Neural cell (in vitro differentiated cells): Measurements from ENCODE around the gene C11orf24. TPM values are rescaled to one million over a fixed set of nuclear protein-coding genes. Genes with fewer than 3 reads are reported as not detected.

Experiments used
- H2AFZ ChIP-seq: fragments of 200-600, 300-800 bp; sonication (generic), shearing (Covaris generic); 2 replicates; pipeline ENCODE4 v1.6.0; 2014; ENCODE audit warnings: low read depth, mild to moderate bottlenecking, antibody characterized with exemption, low read length, moderate library complexity
- H3F3A ChIP-seq: fragments of 200-600 bp; shearing (Covaris generic); 2 replicates; pipeline ENCODE4 v1.6.1; 2016; ENCODE audit warnings: mild to moderate bottlenecking, moderate library complexity, mixed read lengths, antibody characterized with exemption, low read length; ENCODE audit not compliant: insufficient read depth, poor library complexity, severe bottlenecking
- H3K27ac ChIP-seq: fragments of 200-600, 300-800 bp; sonication (generic), shearing (Covaris generic); 2 replicates; pipeline ENCODE4 v1.5.1; 2014; ENCODE audit warnings: mild to moderate bottlenecking, low read length, moderate library complexity
- H3K27me3 ChIP-seq: fragments of 300-800, 200-600 bp; sonication (generic), shearing (Covaris generic); 2 replicates; pipeline ENCODE4 v1.6.0; 2014; ENCODE audit warnings: mild to moderate bottlenecking, low read depth, low read length, moderate library complexity; ENCODE audit not compliant: insufficient read depth
- H3K36me3 ChIP-seq: fragments of 300-800, 200-600 bp; sonication (generic), shearing (Covaris generic); 2 replicates; pipeline ENCODE4 v1.5.1; 2014; ENCODE audit warnings: mild to moderate bottlenecking, antibody characterized with exemption, low read length, moderate library complexity; ENCODE audit not compliant: insufficient read depth
- H3K4me2 ChIP-seq: fragments of 300-800, 200-600 bp; sonication (generic), shearing (Covaris generic); 2 replicates; pipeline ENCODE4 v1.6.0; 2014; ENCODE audit warnings: mild to moderate bottlenecking, low read length
- H3K4me3 ChIP-seq: fragments of 300-800, 200-600 bp; sonication (generic), shearing (Covaris generic); 2 replicates; pipeline ENCODE4 v1.5.1; 2014; ENCODE audit warnings: mild to moderate bottlenecking, low read length, moderate library complexity
- H3K79me2 ChIP-seq: fragments of 200-600 bp; shearing (Covaris generic); replicated peaks from 2 replicates; pipeline ENCODE4 v1.6.0; 2014; ENCODE audit warnings: mild to moderate bottlenecking, low read length, moderate library complexity; ENCODE audit not compliant: insufficient read depth
- H3K9ac ChIP-seq: fragments of 300-800, 200-600 bp; sonication (generic), shearing (Covaris generic); 2 replicates; pipeline ENCODE4 v1.6.1; 2016; ENCODE audit warnings: mild to moderate bottlenecking, low read length, mixed read lengths
- H3K9me2 ChIP-seq: fragments of 200-600 bp; shearing (Covaris generic); 2 replicates; pipeline ENCODE4 v1.6.1; 2016; ENCODE audit warnings: mild to moderate bottlenecking, low read length, mixed read lengths; ENCODE audit not compliant: insufficient read depth
- H3K9me3 ChIP-seq: fragments of 200-600, 300-800 bp; sonication (generic), shearing (Covaris generic); 2 replicates; pipeline ENCODE4 v1.6.1; 2016; ENCODE audit warnings: mild to moderate bottlenecking, mixed run types, low read length, moderate library complexity, mixed read lengths
- H4K20me1 ChIP-seq: fragments of 200-600 bp; shearing (Covaris generic); 2 replicates; pipeline ENCODE4 v1.6.1; 2016; ENCODE audit warnings: mild to moderate bottlenecking, mixed run types; ENCODE audit not compliant: insufficient read depth
- EP300 ChIP-seq: fragments of 450-650 bp; conservative IDR thresholded peaks from 2 replicates; pipeline ENCODE4 v1.6.1; 2014; ENCODE audit warnings: antibody characterized with exemption, mild to moderate bottlenecking, moderate library complexity; ENCODE audit not compliant: poor library complexity, severe bottlenecking
- EZH2 ChIP-seq: fragments of 200-600, 300-800 bp; shearing (Covaris generic), sonication (generic); IDR thresholded peaks from 2 replicates; pipeline ENCODE4 v1.6.1; 2014; ENCODE audit warnings: antibody characterized with exemption, low read length, borderline replicate concordance, mild to moderate bottlenecking; ENCODE audit not compliant: insufficient read depth, poor library complexity, severe bottlenecking
- MXI1 ChIP-seq: fragments of 450-650 bp; conservative IDR thresholded peaks from 2 replicates; pipeline ENCODE4 v1.6.1; 2014; ENCODE audit warnings: antibody characterized with exemption, mild to moderate bottlenecking; ENCODE audit not compliant: poor library complexity, severe bottlenecking
- POLR2AphosphoS5 ChIP-seq: IDR thresholded peaks from 2 replicates; pipeline ENCODE4 v1.6.1; 2012
- RAD21 ChIP-seq: fragments of 450-650 bp; conservative IDR thresholded peaks from 2 replicates; pipeline ENCODE4 v1.6.1; 2014; ENCODE audit warnings: antibody characterized with exemption, mild to moderate bottlenecking, moderate library complexity
- SMC3 ChIP-seq: fragments of 450-650 bp; conservative IDR thresholded peaks from 2 replicates; pipeline ENCODE4 v1.6.1; 2014; ENCODE audit warnings: antibody characterized with exemption, mild to moderate bottlenecking, moderate library complexity; ENCODE audit not compliant: poor library complexity
- TAF1 ChIP-seq: IDR thresholded peaks from 2 replicates; pipeline ENCODE4 v1.6.1; 2012; ENCODE audit warnings: low read depth
- polyA plus RNA-seq: library from polyadenylated mRNA; depleted of rRNA; stranded (reverse); fragments of >200 nt; gene quantifications from 2 replicates; pipeline ENCODE4 v1.2.3, GENCODE V29; 2014
- TF ChIP-seq, protein P1 (sequence below): IDR thresholded peaks from 2 replicates; pipeline ENCODE4 v1.6.1; 2012; ENCODE audit warnings: borderline replicate concordance
- TF ChIP-seq, protein P2 (sequence below): fragments of 450-650 bp; IDR thresholded peaks from 2 replicates; pipeline ENCODE4 v1.5.1; 2014; ENCODE audit warnings: antibody characterized with exemption, mild to moderate bottlenecking, moderate library complexity; ENCODE audit not compliant: poor library complexity, severe bottlenecking

C11orf24 gene
- polyA plus RNA-seq, 1 donor from 2014 or later: 9.6 TPM

DNA sequence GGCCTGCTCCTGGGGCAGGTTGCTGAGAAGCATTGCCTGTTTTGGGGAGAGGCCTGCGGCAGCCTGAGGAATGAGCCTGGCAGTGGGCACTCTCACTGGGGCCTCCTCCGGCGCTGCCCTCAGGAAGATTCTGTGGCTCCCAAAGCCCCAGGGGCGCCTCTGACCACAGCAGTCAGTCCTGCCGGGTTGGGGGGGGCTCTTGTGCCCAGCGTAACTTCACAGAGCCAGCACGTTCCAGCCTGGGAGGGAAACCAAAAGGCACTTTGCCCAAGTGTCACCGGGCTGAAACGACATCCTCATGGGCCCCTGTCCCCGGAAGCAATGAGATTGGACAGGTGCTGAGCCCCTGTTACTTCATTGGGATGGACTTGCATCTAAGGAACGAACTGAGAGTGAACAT is 36.3 kb upstream of the C11orf24 start:
- Histone ChIP-seq H3K9me3 (peaks cover 3% of the 10 kb centered on the region), H3K9me2 (no peaks in the 10 kb centered on the region), H3K27me3 (no peaks in the 10 kb centered on the region), H4K20me1 (no peaks in the 10 kb centered on the region), H3K4me2 (no peak overlapping the region), H3F3A (no peaks in the 10 kb centered on the region), H3K36me3 (no peaks in the 10 kb centered on the region), H3K9ac (no peak overlapping the region), H2AFZ (no peak overlapping the region), H3K79me2 (no peaks in the 10 kb centered on the region), H3K4me3 (no peak overlapping the region), H3K27ac (no peak overlapping the region)
- TF ChIP-seq RAD21 (no peak), MXI1 (no peak), EP300 (no peak), EZH2 (no peak)
- TF ChIP-seq, protein P1, sequence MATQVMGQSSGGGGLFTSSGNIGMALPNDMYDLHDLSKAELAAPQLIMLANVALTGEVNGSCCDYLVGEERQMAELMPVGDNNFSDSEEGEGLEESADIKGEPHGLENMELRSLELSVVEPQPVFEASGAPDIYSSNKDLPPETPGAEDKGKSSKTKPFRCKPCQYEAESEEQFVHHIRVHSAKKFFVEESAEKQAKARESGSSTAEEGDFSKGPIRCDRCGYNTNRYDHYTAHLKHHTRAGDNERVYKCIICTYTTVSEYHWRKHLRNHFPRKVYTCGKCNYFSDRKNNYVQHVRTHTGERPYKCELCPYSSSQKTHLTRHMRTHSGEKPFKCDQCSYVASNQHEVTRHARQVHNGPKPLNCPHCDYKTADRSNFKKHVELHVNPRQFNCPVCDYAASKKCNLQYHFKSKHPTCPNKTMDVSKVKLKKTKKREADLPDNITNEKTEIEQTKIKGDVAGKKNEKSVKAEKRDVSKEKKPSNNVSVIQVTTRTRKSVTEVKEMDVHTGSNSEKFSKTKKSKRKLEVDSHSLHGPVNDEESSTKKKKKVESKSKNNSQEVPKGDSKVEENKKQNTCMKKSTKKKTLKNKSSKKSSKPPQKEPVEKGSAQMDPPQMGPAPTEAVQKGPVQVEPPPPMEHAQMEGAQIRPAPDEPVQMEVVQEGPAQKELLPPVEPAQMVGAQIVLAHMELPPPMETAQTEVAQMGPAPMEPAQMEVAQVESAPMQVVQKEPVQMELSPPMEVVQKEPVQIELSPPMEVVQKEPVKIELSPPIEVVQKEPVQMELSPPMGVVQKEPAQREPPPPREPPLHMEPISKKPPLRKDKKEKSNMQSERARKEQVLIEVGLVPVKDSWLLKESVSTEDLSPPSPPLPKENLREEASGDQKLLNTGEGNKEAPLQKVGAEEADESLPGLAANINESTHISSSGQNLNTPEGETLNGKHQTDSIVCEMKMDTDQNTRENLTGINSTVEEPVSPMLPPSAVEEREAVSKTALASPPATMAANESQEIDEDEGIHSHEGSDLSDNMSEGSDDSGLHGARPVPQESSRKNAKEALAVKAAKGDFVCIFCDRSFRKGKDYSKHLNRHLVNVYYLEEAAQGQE: no peak

DNA sequence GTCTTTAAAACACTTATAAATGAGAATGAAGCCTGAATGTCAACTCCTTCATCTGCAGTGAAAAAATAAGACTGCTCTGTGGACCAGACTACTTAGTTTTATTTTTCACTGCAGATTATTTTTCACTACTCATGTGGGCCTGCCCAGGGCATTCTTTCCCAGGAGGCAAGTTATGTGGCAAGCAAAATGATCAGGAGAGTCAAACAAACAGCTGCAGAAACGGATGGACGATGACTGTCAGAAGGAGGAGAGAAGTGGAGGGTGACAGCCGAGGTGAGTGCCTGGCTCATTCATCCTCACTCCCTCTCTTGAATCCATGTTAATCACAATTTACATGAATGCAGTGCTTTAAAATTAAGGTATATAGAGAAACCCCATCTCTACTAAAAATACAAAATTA is 34.9 kb upstream of the C11orf24 start:
- Histone ChIP-seq H3K79me2 (no peaks in the 10 kb centered on the region), H3K27me3 (no peaks in the 10 kb centered on the region), H3K27ac (no peak overlapping the region), H3K4me2 (no peak overlapping the region), H4K20me1 (no peaks in the 10 kb centered on the region), H3K9me2 (no peaks in the 10 kb centered on the region), H2AFZ (no peak overlapping the region), H3K4me3 (no peak overlapping the region), H3K36me3 (no peaks in the 10 kb centered on the region), H3K9ac (no peak overlapping the region), H3K9me3 (peaks cover 3% of the 10 kb centered on the region), H3F3A (no peaks in the 10 kb centered on the region)
- TF ChIP-seq SMC3 (no peak), TAF1 (no peak), RAD21 (no peak)

DNA sequence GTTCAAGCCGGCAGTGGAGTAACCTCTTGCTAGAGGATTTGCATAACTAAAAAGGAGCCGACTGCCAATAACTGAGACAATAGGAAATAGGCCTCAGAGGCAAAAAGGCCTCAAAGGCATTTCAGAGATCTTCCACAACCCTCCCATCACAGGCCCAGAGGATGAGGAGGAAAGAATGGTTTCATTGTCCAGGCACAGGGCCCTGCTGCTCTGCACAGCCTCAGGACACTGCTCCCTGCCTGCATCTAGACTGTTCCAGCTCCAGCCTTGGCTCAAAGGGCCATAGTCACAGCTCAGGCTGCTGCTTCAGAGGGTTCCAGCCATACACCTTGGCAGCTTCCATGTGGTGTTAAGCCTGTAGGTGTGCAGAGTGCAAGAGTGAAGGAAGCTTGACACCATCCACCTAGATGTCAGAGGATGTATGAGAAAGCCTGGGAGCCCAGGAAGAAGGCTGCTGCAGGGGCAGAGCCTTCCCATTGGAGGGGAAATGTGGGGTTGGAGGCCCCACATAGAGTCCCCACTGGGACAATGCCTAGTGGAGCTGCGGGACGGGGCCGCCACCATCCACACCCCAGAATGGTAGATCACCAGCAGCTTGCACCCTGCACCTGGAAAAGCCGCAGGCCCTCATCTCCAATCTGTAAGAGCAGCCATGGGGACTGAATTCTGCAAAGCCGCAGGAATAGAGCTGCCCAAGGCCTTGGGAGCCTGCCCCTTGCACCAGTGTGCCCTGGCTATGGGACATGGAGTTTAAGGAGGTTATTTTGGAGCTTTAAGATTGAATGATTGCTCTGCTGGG is 32.4 kb upstream of the C11orf24 start:
- no peaks in the 10 kb centered on the region for H3K79me2 ChIP-seq
- no peaks in the 10 kb centered on the region for H3F3A ChIP-seq
- no peaks in the 10 kb centered on the region for H4K20me1 ChIP-seq
- peaks cover 3% of the 10 kb centered on the region for H3K9me3 ChIP-seq
- H3K27ac ChIP-seq: no peak overlapping the region
- no peaks in the 10 kb centered on the region for H3K36me3 ChIP-seq
- H3K27me3 ChIP-seq: no peaks in the 10 kb centered on the region
- no peaks in the 10 kb centered on the region for H3K9me2 ChIP-seq
- H2AFZ ChIP-seq: no peak overlapping the region
- no peak overlapping the region for H3K9ac ChIP-seq
- TF ChIP-seq POLR2AphosphoS5 (no peak), SMC3 (no peak), EZH2 (no peak)
- TF ChIP-seq, protein P2, sequence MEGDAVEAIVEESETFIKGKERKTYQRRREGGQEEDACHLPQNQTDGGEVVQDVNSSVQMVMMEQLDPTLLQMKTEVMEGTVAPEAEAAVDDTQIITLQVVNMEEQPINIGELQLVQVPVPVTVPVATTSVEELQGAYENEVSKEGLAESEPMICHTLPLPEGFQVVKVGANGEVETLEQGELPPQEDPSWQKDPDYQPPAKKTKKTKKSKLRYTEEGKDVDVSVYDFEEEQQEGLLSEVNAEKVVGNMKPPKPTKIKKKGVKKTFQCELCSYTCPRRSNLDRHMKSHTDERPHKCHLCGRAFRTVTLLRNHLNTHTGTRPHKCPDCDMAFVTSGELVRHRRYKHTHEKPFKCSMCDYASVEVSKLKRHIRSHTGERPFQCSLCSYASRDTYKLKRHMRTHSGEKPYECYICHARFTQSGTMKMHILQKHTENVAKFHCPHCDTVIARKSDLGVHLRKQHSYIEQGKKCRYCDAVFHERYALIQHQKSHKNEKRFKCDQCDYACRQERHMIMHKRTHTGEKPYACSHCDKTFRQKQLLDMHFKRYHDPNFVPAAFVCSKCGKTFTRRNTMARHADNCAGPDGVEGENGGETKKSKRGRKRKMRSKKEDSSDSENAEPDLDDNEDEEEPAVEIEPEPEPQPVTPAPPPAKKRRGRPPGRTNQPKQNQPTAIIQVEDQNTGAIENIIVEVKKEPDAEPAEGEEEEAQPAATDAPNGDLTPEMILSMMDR: no peak
- H3K4me2 ChIP-seq: no peak overlapping the region
- no peak overlapping the region for H3K4me3 ChIP-seq
